Heart left ventricle (tissue), 13 donors: ENCODE measurements around the gene LRRC15.

ENCODE experiments used
- POLR2A ChIP-seq, 2 donors: fragments of 450-650 bp; IDR thresholded peaks; one replicate each; pipeline ENCODE4 v1.6.1; 2017; ENCODE audit warnings: antibody characterized with exemption in 2 of 2, mild to moderate bottlenecking in 2 of 2, moderate library complexity in 2 of 2
- TF ChIP-seq, protein P1 (sequence below), 12 donors: fragments of 200-600 bp; sonication (generic) in 4 of 12; IDR thresholded peaks; one replicate each; pipeline versions ENCODE4 v1.5.0 to v1.8.0; 2018 to 2022; ENCODE audit warnings: antibody characterized with exemption in 12 of 12, mild to moderate bottlenecking in 5 of 12
- donor health status: ischemic (EF 13 %, LVEDD 7.1; RV severe dilation, severe dysfunction).
- donor health status: DM: no; HTN: yes; CAD: no.
- donor health status: DM: no; HTN: no; CAD: no.
- donor health status: ischemic (EF 25% LVEDD 6.9; RV normal size, moderate dysfunction).
- donor health status: ischemic (EF 25% LVEDD 5.7; RV mildly dilated, moderate dysfunction).
- donor health status: ischemic (EF 35%, LVEDD 5.7; RV mildly dilated, moderate dysfunction).
- donor health status: nonischemic (EF 11% LVEDD 7.7; RV severe dilation, severe dysfunction).
- donor health status: DM: yes; HTN: yes; CAD: no.
- donor health status: PGD.
- donor health status: ischemic (EF 29% LVEDD 5.4; RV normal size, mild dysfunction).
- donor health status: nonischemic (EF 23%, LVEDD 6.1; RV moderate dilation, normal function).

- TF ChIP-seq, protein P1, sequence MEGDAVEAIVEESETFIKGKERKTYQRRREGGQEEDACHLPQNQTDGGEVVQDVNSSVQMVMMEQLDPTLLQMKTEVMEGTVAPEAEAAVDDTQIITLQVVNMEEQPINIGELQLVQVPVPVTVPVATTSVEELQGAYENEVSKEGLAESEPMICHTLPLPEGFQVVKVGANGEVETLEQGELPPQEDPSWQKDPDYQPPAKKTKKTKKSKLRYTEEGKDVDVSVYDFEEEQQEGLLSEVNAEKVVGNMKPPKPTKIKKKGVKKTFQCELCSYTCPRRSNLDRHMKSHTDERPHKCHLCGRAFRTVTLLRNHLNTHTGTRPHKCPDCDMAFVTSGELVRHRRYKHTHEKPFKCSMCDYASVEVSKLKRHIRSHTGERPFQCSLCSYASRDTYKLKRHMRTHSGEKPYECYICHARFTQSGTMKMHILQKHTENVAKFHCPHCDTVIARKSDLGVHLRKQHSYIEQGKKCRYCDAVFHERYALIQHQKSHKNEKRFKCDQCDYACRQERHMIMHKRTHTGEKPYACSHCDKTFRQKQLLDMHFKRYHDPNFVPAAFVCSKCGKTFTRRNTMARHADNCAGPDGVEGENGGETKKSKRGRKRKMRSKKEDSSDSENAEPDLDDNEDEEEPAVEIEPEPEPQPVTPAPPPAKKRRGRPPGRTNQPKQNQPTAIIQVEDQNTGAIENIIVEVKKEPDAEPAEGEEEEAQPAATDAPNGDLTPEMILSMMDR (IDR thresholded peaks at IDR 0.05), result no peak
- TF ChIP-seq POLR2A (IDR thresholded peaks at IDR 0.05), result no peak
These were observed 17.1 kb upstream of the LRRC15 start for GRCh38 chr3:194386648-194387047.
